Glomerular visceral epithelial cell (primary cell): ENCODE measurements around the gene LCP2.

ENCODE experiments used
- DNase-seq: peaks from one replicate; pipeline ENCODE4 v3.0.0-alpha.2; 2016; ENCODE audit errors: extremely low spot score

LCP2 gene

DNA sequence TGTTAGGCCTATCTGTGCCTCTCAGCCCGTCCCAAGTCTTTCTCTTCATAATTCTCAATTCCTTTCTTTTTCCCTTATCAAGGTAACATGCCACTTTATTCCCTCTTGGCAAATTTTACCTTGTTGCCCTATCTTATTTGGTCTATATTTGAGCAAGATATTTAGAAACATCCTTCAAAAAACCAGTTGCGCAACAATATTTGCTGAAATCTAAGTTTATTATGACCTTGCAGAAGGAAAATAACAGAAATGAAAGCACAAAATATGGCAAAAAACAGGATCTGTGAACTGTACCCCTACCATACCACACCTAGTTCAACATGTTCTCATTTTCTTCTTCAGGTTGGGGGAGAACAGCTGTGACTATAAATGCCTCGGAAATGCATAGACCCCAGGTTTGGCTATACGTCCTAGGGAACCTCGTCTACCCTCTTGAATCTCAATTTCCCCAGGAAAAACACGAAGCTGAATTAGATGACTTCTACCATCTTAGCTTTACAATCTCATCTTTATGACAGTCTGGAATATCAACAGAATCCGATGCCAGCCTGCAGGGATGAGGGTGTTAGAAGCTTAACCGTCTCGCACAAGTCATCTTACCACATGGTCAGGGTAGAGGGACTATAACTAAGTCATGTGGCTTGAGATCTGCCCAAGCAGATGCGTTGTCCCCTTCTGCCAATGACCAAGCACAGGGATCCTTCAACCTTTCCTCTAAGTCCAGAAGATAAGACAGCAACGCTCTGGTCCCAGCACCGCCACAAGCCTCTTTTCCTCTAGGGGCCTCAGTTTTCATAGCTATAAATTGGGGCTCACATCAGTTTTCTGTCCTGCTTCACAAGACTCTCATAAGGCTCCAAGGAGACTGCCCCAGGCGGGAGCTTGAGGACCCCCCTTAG is 1.3 kb downstream of the LCP2 start:
- DNase-seq: no peak

DNA sequence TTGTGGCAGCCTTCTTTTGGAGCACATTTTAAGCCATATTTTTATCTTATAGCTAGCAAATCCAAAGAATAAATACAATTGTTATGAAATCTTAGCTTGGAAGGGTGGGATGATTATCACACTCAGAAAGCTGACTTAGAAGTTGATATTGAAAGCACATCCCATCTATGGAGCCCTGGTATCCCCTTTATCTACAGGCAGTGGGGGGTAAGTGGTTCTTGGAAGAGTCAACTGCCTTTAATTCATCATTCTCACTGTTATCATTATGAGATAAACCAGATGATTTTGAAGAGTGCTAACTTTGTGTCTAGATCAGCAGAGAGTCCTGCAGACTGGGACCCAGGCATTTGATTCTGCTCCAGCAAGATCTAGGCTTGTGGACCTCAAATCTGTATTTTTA is 3.0 kb downstream of the LCP2 start:
- DNase-seq: no peak

DNA sequence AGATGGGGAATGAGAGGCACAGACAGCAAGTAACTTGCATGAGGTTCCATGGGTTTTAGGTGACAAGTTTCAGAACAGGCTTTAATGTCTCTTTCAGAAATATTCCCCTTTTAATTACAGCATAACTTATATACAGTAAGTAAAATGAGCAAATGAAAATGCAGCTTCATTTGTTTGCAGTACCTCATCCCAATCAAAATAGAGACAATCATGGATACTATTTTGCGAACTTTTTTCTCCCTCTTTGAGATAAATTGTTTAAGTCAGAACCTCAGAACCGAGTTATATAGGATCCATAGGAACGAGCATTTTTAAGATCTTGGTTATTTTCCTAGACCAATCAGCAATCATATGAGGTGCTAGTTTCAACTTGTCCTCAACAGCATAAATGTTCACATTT is 3.5 kb downstream of the LCP2 start:
- no peak for DNase-seq

DNA sequence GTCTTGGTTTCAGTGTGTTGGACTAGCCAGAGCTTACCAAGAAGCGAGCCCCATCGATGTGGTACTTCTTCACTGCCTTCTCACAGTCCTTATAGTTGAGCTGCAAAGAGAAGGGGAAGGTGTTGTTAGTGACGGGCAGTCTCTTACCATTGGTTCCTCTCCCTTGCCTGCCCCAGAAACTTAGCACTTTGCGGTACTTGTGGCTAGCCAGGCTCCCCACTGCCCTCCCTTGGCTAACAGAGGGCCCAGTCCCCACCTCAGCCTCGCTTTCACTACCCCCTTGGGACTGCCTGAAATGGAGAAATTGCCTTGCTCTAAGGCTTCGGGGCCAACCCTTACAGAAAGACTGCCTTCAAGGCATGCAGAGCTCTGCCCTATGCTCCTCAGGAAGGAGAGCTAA is 4.3 kb downstream of the LCP2 start:
- no peak for DNase-seq

DNA sequence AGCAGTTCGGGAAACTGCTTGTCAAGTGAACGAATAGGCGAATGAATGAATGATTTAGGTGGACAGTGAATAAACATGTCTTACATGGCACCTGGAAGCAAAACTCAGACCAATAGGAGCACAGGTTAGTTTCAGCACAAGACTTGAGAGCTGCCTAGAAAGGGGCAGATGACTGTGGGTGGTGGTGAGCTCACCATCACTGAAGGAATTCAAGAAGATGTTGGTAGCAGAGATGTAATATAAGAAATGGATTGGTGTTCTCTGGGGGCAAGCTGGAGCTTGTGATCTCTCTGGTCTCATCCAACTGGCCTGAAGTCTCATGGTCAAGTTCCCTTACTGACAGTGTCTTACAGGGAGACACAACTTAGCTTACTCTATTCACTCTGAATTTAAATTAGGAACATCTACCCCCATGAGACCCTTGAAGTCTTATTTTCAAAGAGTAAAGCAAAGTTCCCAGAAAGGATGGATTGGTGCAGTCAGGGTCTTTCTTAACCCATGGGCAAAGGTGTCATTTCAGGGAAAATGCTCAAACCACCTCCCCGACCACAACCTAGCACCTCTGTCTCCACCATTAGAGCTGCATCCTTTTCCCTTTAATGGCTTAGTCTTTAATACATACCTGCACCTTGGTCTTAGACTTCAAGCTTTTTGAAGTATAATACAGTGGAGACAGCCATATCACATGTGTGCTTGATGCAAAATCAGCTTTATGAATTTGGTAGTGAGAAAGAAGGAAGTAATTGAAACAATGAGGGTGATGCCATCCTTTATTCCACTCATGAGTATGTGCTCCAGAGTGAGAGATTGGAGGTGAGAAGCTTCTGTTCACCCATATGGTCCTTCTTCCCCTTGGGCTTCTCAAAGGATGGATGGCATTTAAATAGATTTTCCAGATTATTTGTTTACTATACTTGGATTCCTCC is 5.1 kb downstream of the LCP2 start:
- DNase-seq: no peak

DNA sequence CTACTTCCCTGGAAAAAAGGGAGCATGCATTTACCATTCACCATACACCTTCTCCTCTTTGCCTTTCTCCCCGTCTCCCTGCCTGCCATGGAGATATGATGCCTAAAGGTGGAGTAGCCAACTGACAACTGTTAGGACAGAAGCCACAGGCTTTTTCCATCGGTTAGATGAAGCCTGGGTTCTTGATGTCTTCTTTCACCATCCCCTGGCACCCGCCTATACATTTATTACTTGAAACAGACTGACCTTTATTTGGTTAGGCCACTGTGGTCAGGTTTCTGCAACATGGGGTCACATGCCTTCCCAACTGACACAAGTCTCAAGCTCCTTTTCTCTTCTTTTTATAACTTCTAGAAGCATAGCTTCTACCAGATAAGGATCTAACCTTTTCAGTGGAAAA is 7.1 kb downstream of the LCP2 start:
- DNase-seq: no peak

DNA sequence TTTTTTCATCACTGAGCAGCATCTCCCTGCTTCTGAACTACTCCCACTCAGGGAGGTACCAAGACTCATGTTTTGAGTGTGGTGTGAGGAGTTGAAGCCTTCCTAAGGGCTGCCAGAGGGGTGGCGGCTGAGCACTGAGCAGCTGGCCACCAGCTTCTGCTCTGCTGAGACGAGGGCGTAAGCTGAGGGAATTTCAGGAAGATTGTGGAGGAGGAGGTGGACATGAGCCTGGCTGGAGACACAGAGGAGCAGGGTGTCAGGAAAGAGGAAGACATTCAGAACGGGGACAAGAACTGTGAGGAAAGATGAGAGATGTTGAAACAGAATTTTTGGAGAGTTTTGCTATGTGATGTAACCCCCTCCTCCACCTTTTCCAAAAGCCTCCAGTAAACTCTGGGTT is 7.8 kb downstream of the LCP2 start:
- DNase-seq: no peak

DNA sequence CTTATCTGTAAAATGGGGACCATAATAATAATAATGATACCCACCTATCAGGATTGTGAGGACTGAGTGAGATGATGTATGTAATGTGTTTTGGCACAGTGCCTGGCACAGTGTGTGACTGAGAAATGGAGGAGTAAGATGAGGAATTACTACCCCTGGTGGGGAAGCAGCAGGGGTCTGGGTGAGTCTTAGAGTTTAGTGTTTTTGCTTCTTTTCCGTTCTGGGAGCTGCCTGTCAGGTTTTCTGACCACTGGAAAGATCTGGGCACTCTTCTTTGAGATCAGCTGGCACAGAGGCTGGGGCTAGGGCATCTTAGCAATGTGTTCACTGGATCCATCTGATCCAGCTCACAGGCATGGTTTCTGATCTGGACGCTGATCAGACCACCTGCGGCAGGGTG is 8.5 kb downstream of the LCP2 start:
- DNase-seq: no peak

DNA sequence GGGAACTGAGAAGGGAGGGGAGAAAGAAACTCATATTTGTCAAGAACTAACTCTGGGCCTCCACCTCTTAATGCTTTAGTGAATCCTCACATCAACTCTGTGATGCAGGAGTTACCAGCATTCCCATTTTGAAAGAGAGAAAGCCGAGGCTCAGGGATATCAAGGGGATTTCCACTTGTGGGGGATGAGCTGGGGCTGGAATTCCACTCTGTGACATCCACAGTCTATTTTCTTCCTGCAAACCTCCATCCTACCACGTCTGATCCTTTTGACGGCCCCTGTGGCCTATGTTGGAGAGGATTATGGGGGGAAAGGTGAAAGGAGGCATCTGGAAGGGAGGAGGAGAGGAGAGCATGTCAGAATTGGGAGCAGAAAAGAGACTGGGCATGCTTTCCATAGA is 9.0 kb downstream of the LCP2 start:
- no peak for DNase-seq

DNA sequence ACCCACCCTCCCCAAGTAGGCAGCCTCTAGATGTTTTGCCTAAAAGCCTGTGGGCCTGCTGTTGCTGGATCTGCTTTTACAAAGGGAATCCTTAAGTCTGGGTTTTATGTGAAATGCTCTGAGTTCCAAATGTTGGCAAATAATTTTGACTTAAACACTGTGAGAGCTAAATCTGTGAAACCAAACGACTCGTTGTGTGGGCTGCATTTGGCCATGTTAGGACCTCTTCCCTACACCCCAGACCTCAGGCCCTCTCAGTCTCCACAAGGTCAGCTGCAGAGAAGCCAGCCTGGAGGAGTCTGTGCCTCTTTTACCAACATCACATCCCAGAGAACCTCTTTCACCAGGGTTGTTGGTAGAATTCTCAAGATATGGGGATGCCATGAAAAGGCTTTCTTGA is 9.4 kb downstream of the LCP2 start:
- DNase-seq: no peak

DNA sequence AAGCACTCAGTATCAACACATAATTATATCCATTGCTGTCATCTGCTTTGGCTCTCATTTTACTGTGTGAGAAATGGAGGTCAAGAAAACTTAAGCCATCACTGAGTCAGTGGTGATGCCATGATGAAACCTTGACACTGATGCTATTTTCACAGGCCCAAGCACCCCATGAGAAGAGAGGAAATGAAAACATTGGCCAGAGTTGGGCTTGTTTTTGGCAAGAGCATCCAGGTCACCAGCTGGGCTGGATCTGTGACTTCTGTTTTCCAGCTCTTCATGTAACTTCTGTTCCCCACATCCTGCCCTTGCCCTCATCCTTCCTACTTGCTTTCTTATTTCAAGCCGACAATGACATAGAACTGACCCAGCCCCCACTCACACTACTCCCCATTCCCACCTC is 10.0 kb downstream of the LCP2 start:
- DNase-seq: no peak

DNA sequence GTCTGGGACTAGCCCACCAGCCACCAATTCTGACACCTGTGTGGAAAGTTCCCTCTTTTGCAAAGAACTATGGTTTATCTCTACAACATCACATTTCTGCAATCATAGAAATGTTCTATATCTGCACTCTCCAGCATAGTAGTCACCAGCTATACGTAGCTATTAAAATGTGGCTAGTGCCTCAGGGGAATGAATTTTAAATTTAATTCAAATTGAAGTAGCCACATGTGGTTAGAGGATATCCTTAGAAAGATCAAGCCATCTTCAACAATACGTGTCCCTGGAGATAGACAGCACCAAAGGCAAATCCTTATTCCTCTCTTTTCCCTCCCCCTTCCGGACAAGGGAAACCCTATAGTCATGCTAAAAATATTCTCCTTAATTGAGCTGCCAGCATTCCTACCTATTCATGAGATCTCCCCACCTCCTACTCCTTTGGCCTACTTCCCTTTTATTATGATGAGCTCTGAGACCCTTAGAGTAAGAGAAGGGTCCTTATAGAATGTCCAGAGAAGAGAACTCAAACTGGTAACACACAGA is 11.1 kb downstream of the LCP2 start:
- no peak for DNase-seq

DNA sequence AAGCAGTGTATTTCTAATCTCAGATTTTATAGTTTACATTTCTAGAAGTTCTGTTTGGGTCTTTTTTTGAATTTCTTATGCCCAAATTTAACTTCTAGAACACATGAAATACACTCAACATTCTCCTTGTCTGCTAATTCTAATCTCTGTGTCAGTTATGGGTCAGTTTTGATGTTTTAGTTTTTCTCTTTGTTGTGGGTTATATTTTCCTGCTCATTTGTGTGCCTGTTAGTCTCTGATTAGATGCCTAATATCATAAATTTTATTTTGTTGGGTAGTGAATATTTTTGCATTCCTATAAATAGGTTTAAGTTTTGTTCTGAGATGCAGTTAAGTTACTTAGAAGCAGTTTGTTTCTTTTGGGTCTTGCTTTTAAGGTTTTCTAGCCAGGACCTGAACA is 12.4 kb downstream of the LCP2 start:
- no peak for DNase-seq

DNA sequence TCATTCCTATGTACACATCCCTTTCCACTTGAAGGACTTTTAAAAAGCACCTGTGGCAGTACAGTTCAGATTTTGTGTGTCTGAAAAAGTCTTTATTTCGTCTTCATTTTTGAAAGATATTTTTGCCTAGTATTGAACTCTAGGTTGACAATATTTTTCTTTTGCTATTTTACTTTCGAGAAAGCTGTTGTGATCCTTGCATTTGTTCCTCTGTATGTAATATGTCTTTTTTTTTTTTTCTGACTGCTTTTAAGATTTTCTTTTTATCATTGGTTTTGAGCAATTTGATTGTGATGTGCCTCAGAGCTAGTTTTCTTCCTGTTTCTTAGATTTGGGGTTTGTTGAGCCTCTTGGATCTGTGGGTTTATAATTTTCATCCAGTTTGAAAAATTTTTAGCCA is 13.3 kb downstream of the LCP2 start:
- no peak for DNase-seq

DNA sequence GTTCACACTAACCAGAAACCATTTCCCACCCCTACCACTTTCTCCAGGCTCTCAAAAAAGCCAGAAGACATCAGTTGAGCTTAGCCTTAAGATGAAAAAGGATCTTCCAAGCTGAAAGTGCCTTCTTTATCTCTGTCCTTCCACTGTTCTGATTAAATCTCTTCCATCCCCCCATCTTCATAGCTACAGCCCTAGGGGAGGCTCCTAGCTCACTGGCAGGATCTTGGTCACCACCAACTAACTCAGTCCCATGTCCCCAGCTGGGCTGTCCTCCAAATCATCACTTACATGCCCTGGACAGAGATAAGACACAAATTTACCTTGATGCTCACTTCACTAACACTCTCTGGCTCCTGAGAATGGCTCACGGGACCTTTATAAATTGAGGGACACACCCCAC is 14.3 kb downstream of the LCP2 start:
- no peak for DNase-seq

DNA sequence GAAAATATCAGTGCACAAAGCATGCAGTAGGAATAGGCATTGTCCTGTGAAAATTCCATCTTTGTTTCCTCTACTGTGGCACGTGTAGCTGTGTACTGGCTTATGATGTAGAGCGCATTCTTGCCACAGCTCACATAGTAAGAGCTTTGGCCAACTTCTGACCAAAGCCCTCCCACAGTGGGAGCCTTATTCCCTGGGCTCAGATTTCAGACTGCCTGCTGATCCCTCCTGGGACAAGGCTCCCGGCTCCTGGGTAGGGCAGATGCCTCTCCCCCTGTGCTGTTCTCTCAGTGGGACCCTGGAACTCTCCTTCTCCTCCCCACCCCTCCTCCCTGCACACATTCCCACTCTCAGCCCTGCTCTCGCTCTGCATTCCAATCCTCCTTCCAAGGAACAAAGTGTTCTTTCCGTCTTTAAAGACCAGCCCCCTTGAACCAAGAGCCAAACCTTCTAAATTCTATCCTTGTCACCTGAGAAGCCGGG is 17.5 kb downstream of the LCP2 start:
- DNase-seq: no peak

DNA sequence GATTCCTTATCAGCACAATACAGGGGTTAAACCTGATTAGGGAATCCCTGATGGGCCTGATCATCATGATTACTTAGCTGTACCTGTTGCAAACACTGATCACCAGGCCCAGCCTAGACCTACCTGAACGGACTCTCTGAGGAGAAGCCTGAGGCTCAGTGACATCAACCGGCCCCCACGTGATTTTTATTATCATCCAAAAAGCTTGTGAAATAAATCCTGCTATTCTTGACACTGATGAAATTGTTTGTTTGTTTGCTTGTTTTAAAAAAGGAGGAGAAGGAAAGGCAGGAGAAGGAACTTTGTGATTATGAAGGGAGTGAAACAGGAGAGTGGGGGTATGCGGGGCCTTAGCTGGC is 18.1 kb downstream of the LCP2 start:
- DNase-seq: no peak

DNA sequence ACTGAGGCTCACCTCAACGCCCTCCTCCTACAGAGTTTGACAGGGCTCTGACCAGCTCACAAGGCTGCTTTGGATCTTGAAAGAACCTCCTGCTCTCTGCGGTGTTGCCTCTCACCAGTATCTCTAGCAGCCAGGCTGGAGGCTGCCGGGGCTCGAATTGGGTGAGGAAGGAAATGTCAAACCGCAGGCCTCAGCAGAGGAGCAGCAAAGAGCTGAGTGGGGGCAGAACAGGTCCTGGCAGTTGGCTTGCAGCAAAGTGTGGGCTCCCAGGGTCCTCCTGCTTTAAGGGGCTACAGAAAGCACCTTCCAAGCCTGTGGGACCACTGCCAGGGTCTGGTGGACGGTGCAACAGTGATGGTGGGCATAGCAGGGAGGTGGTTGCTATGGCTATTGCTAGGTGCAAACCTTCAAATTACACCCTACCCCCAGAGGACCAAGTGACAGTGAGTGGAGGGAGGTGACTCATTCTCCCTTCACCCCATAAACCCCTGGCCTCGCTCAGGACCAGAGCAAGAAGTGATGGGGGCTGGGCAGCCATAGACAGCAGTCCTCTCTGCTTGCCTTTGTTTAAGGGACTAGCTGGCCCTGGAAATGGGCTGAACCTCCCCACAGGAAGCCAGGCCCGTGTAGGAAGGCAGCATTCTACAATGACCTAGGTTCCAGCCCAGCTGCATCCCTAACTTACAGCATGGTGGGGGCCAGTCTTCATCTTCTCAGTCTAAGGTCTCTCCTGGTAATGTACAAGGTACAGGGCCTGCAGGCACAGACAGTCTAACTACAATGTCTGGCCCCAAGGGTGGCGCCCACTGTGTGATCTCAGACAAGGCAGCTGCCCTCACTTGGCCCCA is 18.7 kb downstream of the LCP2 start:
- DNase-seq: no peak

DNA sequence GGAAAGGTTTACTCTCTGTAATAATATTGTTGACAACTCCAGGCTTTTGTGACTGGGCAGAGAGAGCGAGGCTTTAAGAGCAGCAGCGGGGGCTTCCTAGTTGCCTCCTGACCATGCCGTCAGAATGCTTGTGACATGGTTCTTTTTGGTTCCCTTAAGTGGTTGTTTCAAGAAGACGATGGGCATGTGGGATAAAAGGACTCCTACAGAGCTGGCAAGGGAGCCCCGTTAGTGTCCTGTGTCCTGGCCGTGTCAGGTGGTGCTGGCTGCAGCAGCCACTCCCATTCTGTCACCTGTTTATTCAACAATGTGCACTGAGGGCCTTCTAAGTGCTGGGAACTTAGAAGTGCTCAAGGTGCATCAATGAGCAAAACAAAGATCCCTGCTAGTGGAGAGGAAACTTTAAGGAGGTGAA is 19.7 kb downstream of the LCP2 start:
- no peak for DNase-seq

DNA sequence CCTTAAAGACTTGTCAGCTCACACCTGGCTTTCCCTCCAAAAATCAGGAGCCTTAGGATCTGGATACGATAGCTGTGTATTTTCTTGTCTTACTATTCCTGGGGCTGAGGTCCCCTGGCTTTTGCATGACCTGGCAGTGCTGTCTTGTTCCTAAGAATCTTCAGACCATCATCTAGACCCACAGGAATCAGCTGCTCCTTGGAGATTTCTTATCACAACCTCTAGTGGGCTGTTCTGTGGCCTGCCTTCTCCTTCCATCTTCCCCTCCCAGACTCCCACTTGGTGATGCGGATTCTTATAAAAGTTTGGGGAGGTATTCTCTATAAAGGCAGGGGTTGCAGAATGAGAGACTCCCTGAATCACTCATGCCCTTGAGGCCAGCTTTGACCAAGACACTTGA is 21.4 kb downstream of the LCP2 start:
- no peak for DNase-seq

DNA sequence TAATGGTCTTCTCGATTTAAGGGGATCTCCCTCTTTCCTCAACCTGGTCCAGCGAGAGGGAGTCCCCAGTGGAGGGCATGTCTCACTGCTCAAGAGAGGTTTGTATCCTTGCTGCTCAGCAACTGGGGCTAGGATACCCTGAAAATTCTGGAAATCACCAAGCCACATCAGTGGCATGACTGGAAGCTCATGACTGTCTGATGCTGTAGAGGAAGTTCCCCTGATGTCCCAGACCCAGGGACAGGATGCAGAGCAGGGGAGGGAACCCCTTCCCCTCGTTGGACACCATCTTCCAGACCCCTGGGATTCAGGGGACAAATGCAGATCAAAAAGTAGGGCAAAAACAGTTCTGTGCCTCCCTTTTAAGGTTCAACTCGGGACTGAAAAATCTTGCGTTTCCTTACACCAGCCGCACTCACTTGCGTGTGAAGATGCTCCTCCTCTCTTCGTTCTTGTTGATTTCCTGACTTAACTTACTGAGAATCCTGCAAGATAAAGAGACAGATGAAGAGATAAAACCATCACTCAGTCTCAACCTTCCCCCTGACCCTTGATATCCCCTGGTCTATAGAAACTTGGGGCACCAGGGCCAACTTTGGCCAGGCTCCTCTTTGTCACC is 22.1 kb downstream of the LCP2 start:
- DNase-seq: no peak
